ENCODE data around the gene E4F1.

E4F1 gene

DNA sequence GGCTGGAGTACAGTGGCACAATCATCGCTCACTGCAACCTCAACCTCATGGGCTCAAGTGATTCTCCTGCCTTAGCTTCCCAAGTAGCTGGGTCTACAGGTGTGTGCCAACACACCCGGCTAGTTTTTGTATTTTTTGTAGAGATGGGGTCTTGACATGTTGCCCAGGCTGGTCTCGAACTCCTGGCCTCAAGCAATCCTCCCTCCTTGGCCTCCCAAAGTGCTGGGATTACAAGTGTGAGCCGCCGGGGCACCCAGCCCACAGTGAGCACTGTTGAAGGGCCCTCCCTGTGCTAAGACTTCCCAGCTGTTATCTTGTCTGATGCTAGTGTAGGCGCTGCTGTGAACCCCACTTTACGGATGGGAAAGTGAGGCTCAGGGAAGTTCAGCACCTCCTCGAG is 35.0 kb upstream of the E4F1 start:
- H3K4me3 ChIP-seq (replicated peaks; ENCODE audit: low read depth, low read length) = no peak overlapping the region
- TF ChIP-seq CTCF (IDR thresholded peaks at IDR 0.05; ENCODE audit: low read length, missing control alignments) = no peak
- no peak for DNase-seq (ENCODE audit: low read depth)

GRCh38 chr16:2189252-2189893 is 34.0 kb upstream of the E4F1 start:
- H3K4me3 ChIP-seq (replicated peaks; ENCODE audit: low read depth, low read length) = no peak overlapping the region
- no peak for DNase-seq (ENCODE audit: low read depth)
- no peak for TF ChIP-seq CTCF (IDR thresholded peaks at IDR 0.05; ENCODE audit: low read length, missing control alignments)

DNA sequence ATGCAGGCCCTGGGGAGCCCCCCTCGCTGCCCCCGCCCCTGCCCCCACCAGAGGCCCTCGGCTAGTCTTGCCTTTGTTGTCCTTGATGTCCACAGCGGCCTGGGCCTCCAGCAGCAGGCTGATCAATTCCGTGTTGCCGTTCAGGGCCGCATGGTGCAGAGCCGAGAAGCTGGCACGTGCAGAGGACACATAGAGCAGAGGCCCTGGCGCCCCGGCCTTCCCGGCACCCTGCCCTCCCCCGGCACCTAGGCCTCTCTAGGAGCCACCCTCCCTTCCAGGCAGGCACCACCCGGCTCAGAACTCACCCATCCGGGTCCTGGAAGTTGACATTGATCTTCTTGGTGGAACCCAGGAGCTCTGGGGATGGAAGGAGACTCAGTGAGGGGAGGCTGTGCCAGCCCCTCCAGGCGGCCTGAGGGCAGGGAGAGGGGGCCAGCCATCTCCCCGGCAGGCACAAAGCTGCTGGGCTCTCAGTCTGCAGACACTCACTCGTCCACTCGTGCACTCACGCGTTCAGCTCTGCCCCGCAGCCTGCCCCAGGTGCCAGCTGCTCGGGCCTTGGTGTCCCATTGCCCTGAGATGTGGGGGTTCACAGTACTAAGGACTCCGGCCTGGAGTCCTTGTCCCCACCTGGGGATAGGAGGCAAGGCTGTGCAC is 33.3 kb upstream of the E4F1 start:
- TF ChIP-seq CTCF (IDR thresholded peaks at IDR 0.05; ENCODE audit: low read length, missing control alignments) = no peak
- no peak for DNase-seq (ENCODE audit: low read depth)
- no peak overlapping the region for H3K4me3 ChIP-seq (replicated peaks; ENCODE audit: low read depth, low read length)

DNA sequence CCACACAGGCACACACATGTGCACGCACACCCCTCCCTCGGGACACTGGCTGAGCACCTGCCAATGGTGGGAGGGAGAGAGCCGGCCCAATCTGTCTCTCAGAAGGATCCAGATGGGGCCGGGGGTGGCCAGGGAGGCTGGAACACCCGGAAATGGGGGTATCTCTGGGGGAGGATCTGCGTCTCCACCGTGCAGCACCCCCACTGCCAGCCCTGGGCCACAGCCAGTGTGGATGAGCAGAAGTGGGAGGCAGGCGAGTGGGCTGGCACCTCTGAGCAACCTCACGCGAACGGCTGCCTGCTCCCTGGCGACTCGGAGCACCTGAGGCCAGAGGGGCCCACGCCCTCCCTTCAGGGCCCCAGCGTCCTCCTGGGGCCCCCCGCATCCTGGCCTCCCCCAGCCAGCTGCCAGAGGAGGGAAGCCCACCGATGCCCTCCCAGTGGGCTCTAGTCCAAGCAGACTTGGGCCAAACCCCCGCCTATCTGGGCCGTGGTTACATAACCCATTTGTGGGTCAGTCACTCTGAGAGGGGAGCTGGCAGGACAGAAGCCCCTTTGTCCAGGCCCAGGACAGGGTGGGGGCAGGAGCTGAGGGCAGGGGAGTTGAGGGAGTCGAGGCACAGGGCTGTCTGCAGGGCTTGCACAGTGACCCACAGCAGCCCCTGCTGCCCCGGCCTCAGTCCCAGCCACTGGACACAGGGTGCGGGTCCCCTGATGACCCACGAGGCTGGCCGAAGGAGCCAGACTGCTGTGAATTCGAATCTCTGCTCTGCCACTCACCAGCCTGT is 32.5 kb upstream of the E4F1 start:
- TF ChIP-seq CTCF (IDR thresholded peaks at IDR 0.05; ENCODE audit: low read length, missing control alignments) = no peak
- DNase-seq (ENCODE audit: low read depth) = no peak
- H3K4me3 ChIP-seq (replicated peaks; ENCODE audit: low read depth, low read length) = no peak overlapping the region

- no peak for DNase-seq (ENCODE audit: low read depth)
- H3K4me3 ChIP-seq (replicated peaks; ENCODE audit: low read depth, low read length) = no peak overlapping the region
- no peak for TF ChIP-seq CTCF (IDR thresholded peaks at IDR 0.05; ENCODE audit: low read length, missing control alignments)
Measured at GRCh38 chr16:2191446-2191706, 32.0 kb upstream of the E4F1 start.

DNA sequence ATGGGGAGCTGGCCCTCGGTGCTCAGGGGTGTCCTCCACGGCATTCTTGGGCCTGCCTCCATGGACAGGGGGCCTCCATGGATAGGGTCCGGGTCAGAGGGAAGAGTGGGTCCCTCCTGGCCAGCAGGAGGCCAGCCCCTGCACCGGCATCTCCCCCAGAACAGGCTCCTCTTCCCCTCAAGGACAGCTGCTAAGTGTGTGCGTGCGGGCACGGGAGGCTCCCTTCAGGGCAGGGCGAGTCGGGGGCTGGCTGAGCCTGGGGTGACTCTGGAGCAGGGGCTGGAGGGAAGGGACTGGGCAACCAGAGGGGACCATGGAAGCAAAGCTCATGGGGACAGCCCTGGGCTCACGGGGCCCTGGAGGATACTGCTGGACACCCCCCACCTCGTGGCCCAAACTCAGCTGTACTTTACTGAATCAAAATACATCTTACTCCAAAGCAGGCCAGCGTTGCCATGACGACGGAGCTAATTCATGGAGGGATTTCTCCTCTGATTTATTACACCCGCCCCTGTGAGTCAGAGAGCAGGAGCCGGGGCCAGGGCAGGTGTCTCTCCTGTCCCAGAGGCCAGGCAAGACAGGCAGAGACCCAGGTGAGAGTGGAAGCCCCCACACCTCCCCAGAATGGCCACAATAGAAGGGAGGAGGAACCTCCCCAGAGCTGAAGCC is 29.1 kb upstream of the E4F1 start:
- DNase-seq (ENCODE audit: low read depth) = peak; percentile 30
- TF ChIP-seq CTCF (IDR thresholded peaks at IDR 0.05; ENCODE audit: low read length, missing control alignments) = no peak
- no peak overlapping the region for H3K4me3 ChIP-seq (replicated peaks; ENCODE audit: low read depth, low read length)
